MV-4-11 (cell line): ENCODE data around the gene PARS2.
A peak's percentile ranks its signal among the peaks of the same experiment; 100 is the strongest.

Source experiments
- DNase-seq: peaks from one replicate; lab custom pipeline; 2025; lab: John Stamatoyannopoulos, UW

Gene PARS2

DNA sequence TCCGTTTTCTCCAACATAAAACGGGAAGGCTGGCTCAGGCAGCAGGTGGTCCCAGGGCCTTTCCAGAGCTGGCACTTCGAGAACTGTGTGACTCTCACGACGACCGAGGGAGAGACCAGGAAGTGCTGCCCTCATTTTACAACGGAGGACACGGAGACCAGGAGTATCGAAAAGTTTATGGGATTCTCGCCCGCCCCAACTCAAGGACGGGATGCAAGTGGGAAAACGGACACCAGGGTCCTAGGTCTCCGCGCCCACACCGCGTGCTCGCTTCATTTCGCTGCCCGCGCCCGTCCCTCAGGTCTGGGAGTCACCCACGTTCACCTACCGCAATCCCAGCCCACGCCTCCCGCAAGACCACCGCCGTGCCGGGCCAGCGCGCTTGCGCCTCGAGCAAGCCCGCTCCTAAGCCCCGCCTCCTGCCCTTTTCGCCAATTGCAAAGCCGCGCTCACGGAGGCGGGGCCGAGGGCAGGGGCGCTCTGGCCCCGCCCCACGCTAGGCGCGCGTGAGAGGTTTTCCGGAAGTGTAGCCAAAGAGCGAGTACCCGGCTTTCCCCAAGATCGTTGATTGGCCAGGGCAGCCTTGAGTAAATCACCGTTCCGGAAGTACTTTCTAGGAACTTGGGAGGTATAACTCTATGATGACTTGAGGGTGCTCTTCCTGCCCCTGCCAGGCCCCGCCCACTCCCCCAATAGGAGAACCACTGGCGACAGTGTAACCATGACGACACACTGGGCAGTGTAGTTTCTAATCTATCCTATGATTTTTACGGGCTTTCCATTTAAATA lies at the start of gene PARS2:
Gene PARS2, minus strand, starts transcription at position 391 of the 789 bp plus-strand sequence. CDS start 5,362 bp downstream, outside the sequence.
- DNase-seq = peak; percentile 100

DNA sequence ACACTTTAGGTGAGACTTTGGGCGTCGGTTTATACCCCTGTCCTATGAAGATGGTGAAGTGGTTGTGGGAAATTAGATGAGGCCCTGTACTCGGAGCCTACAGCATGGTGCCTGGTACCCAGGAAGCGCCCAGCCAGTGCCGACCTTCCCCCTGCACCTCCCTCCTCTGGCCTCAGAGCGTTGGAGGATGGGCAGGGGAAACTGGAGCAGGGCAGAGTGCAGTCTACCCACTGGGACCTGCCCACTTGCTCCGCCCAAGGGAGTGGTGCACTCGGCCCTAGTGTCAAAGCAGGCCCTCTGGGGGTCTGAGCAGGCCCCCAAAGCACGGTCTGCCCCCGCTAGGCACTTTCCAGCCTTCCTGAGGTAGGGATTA lies 49.8 kb upstream of the PARS2 start:
- no peak for DNase-seq

DNA sequence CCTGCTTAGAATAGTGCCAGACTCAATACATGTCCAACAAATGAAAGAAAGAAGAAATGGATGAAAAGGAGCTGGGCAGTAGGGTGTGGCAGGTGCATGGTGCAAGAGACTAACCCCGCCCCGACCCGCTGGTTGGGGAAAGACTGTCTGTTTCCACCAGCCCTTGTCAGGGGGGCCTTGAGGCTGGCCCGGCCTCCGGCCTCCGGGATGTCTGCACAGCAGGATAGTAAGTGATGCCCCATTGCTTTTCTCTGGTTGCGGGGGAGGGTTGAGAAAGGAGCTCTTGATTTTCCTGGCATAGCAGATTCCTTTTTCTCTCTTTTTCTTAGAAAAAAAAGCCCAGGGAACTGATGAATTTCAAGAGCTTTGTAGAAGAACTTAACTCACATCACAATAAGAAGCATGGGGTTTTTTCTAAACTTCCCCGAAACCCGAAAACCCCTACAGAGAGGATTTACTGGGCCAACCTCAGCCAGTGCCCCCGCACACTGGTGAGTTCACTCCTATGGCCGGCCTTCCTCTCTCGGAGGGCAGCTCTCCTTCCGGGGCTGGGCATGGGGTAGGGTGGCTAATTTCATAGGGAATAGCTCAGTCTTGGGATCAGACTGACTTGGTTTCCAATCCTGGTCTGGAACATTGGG lies 49.3 kb upstream of the PARS2 start:
- DNase-seq = no peak

DNA sequence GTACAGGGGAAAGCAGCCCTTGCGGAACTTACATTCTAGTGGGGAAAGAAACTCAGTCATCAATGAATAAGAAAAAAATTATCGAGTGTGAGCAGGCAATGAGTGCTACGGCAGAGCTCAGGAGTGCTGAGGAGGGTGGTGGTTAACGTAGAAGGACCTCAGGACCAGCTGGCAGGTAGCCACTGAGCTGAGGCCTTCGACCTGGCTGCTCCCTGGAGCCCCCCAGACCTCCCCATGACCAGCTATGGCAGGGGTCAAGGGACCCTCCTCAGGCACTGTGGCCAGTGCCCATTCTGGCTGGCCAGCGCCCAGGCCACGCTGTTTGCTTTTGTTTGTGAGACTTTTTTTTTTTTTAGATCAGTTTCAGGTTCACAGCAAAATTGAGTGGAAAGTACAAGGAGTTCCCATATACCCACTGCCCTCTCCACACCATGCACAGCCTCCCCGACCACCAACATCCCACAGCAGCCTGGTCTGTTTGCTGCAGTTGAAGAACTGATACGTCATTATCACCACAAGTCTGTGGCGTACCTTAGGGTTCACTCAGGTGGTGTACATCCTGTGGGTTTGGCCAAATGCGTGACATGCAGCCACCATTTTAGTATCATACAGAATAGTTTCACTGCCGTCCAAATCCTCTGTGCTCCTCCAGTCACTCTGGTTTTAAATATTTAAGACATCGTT lies 48.6 kb upstream of the PARS2 start:
- DNase-seq = no peak

- DNase-seq = no peak
Observed at GRCh38 chr1:54811739-54812655, 47.7 kb upstream of the PARS2 start.

GRCh38 chr1:54811066-54811465 lies 46.7 kb upstream of the PARS2 start:
- DNase-seq = no peak

DNA sequence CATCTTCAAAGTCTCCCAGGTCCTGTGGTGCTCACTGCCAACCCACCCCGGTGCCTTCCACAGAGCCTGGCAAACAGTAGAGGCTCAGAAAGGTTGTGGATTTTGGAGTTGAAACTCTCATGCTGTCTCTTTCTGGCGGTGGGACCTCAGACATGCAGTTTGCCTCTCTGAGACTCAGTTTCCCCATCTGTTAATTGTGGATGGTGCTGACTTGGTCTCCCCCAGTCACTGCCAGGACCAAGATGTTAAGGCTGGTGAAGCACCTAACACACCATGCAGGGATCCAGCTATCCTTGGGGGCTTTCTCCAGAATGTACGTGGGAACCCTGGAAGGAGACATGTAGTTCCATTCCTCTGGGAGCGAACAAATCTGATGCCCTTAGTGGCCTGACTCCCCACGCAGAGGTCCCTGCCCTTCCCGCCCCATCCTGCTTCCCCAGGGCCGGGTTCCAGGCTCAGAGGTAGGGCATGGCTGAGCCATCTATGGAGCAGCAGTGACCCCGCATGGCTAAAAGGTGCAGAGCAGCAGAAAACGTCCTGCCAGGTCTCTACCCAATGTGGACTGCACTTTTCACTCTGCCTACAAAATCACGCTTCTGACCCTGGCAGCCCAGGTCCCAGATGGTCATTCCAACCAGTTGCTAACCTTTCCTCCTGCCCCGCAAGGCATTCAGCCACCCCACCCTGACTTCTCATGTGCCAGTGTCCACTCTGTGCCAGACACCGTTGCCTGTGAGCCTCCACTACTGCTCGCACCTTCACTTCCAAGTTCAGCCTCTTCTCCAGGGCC lies 46.0 kb upstream of the PARS2 start:
- peak; percentile 42 for DNase-seq

DNA sequence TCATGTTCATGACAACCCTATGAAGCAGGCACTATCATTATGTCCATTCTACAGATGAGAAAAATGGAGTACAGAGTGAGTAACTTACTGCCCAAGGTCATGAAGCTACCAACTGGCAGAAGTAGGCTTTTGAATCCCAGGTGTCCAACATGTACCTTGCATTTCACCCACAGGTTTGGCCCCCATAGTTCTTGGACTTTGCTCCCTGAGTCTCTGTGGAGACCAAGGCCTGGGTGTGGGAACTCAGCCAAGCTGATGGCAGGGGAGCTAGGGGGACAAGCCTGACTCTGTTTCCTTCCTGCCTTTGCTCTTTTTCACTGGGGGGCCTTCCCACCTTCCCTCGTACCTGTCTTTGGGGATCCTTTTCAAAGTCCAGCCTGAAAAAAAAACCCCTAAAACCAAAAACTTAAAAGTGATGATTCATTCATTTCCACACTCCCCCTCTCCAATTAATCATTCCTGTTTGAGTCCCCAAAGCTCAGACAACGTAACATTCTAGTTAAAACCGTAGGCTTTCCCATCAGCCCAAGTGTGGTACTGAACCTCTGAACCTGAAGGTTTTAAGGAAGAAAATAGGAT lies 45.3 kb upstream of the PARS2 start:
- DNase-seq = no peak

- DNase-seq = no peak
Observed at GRCh38 chr1:54808443-54809207, 44.3 kb upstream of the PARS2 start.

DNA sequence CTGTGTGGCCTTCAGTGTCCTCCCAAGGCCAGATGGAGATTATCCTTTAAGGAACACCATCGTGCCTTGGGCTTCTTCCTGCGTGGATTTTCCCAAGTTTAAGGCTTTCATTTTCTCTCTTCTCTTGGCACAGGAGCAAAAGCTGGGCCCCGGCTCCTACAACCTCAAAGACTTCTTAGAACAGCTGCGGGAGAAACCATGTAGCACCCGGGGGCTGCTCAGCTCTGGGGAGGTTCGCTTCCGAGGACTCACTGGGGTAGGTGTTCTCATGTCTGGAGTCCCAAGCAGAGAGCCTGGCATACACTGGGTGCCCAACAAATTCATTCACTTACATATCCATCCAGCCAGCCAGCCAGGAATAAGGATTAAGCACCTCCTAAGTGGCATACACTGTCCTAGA lies 43.4 kb upstream of the PARS2 start:
- no peak for DNase-seq

- peak; percentile 60 for DNase-seq
Observed at GRCh38 chr1:54806931-54807611, 42.7 kb upstream of the PARS2 start.

DNA sequence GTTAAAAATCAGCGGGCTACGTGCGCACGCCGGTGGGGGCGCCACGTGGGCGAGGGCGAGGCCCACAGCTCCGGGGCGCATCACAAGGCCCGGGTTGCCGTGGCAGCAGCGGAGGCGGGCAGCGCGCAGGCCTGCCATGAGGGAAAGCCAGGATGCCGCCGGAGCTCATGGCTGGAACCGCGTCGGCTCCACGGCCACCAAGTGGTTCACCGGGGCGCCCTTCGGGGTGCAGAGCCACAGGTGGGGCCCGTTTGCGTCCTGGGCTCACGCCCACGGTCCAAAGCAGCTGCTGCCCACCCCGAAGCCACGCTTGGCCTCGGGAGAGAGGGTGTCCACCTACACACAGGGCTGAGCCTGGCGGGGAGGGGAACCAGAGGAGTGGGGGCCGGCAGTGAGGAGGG lies 41.7 kb upstream of the PARS2 start:
- DNase-seq = no peak

DNA sequence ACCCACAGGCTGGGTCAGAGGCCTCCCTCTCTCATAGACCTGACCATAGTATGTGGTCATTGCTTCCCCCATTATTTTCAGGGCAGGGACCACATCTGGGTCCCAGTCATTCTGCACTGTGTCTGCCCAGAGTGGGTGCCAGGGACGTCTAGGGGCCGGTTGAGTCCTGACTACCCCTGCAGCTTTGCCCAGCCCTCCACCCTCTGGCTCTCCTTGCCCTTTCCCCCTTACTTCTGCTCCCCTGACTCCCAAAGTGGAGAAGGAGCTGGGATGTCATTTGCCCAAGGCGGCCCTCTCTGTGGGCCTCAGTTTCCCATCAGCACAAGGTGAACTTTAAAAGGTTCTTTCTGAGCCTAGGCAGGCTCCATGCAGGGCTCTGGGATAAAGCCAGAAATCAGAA lies 41.1 kb upstream of the PARS2 start:
- no peak for DNase-seq

- peak; percentile 25 for DNase-seq
Observed at GRCh38 chr1:54804471-54805132, 40.3 kb upstream of the PARS2 start.

DNA sequence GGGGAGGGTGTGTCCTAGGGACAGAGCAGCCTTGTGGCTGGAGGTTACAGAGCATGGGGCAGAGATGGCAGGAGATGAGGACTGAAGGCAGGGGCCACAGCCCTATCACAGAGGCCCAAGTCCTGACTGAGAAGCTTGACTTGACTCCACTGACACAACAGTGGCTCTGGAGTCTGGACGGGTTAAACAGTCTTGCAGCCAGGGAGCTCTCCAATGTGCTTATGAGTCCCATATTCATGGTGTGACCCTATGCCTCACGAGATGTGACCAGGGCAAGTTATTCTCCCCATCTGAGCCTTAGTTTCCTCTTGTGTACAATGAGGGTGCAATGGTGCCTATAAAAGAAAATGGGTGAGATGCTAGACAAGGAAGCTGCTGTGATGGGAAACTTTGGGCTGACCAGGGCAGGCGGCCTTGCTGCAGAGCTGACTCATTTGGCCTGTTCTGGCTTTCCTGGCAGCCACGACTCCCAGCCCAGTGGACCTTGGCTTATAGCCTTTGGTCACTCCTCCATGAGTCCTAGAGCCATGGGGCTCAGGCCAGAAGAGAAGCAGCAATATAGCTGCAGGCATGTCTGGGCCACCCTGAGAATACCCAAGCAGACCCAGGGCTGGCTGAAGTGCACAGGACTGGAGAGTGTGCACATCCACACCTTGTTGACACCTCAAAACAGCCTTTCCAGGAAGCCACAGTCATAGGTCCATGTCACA lies 39.6 kb upstream of the PARS2 start:
- no peak for DNase-seq

DNA sequence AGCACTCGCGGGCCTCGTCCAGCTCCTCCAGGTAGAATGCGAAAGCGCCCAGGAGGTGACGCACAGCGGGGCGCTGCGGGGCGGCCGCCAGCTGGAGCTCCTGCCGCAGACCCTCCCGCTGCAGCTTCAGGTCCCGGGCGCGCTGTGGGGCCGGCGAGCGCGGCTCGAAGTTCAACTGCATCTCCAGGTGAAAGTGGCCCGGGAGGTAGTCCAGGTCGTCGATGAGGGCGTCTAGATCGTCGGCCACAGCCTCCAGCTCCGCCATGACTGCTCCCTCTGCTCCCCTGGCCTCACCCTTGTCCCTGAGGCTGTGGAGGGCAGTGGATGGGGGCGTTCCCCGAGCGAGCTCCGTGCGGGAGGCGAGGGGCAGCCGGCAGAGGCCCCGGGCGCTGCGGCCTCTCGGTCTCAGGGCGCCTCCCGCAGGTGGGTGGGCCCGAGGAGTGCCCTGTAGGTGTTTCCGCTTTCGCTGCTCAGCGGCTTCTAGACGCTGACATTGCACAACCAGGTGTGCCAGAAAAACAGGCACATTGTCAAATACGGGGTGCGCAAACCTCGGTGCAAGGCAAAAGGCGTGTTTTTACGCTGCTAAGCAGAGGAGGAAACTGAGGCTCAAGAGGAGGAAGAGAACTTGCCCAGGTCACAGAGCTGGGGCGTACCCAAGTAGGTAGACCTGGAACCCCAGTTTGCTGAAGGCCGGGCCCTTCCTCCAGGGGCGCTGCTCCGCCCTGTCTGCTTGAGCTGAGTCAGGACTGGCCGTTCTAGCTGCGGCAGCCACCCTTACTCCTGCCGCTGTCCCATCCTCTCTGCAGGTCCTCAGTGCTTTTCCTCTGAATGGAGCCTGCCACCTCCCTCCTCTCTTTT lies 36.8 kb upstream of the PARS2 start, which contains the start of gene TTC22:
Gene TTC22, minus strand, starts transcription at position 425 of the 861 bp plus-strand sequence. Its CDS starts 160 bp downstream, at position 265.
- no peak for DNase-seq
